Neural progenitor cell (in vitro differentiated cells): ENCODE results near the gene BAHD1.

Source experiments
- EZH2 ChIP-seq: fragments of 200-600 bp; sonication (generic); IDR thresholded peaks from 2 replicates; pipeline ENCODE4 v1.6.1; 2017; ENCODE audit warnings: antibody characterized with exemption, mild to moderate bottlenecking, moderate library complexity
- EZH2phosphoT487 ChIP-seq: fragments of 200-600 bp; sonication (generic); IDR thresholded peaks from 2 replicates; pipeline ENCODE4 v1.6.1; 2017; ENCODE audit warnings: antibody characterized with exemption
- TF ChIP-seq, protein P1 (sequence below): fragments of 200-600 bp; sonication (generic); IDR thresholded peaks from 2 replicates; pipeline ENCODE4 v1.5.1; 2017; ENCODE audit warnings: antibody characterized with exemption, mild to moderate bottlenecking

DNA sequence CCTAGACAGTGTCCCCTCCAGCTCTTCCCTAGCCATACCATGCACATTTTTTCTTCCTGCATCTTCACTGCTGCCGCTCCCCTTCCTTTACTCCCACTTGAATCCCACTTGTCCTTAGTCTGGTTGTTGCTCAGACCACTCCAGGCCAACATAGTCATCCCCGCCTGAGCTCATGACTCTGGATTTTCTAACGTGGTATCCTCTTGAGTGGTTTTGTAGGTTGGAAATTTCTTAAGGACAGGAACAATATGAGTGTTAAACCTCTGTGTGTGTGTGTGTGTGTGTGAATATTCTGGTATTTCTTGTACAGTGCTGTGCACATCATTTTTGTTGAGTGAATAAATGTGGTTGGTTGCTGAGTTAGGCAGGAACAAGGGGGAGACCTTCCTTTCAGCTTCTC is 3.1 kb downstream of the BAHD1 start:
- TF ChIP-seq EZH2phosphoT487, result no peak
- TF ChIP-seq, protein P1, sequence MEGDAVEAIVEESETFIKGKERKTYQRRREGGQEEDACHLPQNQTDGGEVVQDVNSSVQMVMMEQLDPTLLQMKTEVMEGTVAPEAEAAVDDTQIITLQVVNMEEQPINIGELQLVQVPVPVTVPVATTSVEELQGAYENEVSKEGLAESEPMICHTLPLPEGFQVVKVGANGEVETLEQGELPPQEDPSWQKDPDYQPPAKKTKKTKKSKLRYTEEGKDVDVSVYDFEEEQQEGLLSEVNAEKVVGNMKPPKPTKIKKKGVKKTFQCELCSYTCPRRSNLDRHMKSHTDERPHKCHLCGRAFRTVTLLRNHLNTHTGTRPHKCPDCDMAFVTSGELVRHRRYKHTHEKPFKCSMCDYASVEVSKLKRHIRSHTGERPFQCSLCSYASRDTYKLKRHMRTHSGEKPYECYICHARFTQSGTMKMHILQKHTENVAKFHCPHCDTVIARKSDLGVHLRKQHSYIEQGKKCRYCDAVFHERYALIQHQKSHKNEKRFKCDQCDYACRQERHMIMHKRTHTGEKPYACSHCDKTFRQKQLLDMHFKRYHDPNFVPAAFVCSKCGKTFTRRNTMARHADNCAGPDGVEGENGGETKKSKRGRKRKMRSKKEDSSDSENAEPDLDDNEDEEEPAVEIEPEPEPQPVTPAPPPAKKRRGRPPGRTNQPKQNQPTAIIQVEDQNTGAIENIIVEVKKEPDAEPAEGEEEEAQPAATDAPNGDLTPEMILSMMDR, result no peak
- TF ChIP-seq EZH2, result no peak
